GM23248 (cell line): ENCODE measurements around the gene ITGAL. TPM values are rescaled to one million over a fixed set of nuclear protein-coding genes. Genes with fewer than 3 reads are reported as not detected.
A peak's percentile ranks its signal among the peaks of the same experiment; 100 is the strongest.

Experiments
- DNase-seq: peaks from one replicate; pipeline ENCODE4 v3.0.0-alpha.2; 2015
- H2AFZ ChIP-seq: fragments of 200-600 bp; sonication (generic); 2 replicates; pipeline ENCODE4 v1.6.1; 2016; ENCODE audit warnings: antibody characterized with exemption
- H3F3A ChIP-seq: fragments of 200-600 bp; sonication (generic); 2 replicates; pipeline ENCODE4 v1.6.1; 2016; ENCODE audit warnings: mild to moderate bottlenecking, antibody characterized with exemption, mixed run types; ENCODE audit not compliant: insufficient read depth
- H3K27ac ChIP-seq: fragments of 200-600 bp; sonication (generic); 2 replicates; pipeline ENCODE4 v1.5.1; 2016; ENCODE audit warnings: mild to moderate bottlenecking
- H3K27me3 ChIP-seq: fragments of 200-600 bp; sonication (generic); replicated peaks from 2 replicates; pipeline ENCODE4 v1.6.1; 2016; ENCODE audit warnings: mild to moderate bottlenecking; ENCODE audit not compliant: insufficient read depth
- H3K36me3 ChIP-seq: fragments of 200-600 bp; sonication (generic); 2 replicates; pipeline ENCODE4 v1.6.1; 2016; ENCODE audit warnings: low read depth, mild to moderate bottlenecking
- H3K4me1 ChIP-seq: fragments of 200-600 bp; sonication (generic); 2 replicates; pipeline ENCODE4 v1.6.1; 2016; ENCODE audit warnings: mild to moderate bottlenecking; ENCODE audit not compliant: insufficient read depth
- H3K4me2 ChIP-seq: fragments of 200-600 bp; sonication (generic); one replicate; pipeline ENCODE4 v1.6.1; 2016; ENCODE audit warnings: mild to moderate bottlenecking; ENCODE audit not compliant: unreplicated experiment
- H3K4me3 ChIP-seq: fragments of 200-600 bp; sonication (generic); 2 replicates; pipeline ENCODE4 v1.5.1; 2016; ENCODE audit warnings: mild to moderate bottlenecking
- H3K79me2 ChIP-seq: fragments of 200-600 bp; sonication (generic); 2 replicates; pipeline ENCODE4 v1.6.1; 2016; ENCODE audit warnings: mild to moderate bottlenecking; ENCODE audit not compliant: insufficient read depth
- H3K9ac ChIP-seq: fragments of 200-600 bp; sonication (generic); 2 replicates; pipeline ENCODE4 v1.6.1; 2016; ENCODE audit warnings: mild to moderate bottlenecking
- H3K9me2 ChIP-seq: fragments of 200-600 bp; sonication (generic); 2 replicates; pipeline ENCODE4 v1.6.1; 2016; ENCODE audit warnings: mixed run types, mild to moderate bottlenecking, moderate library complexity; ENCODE audit not compliant: insufficient read depth
- H3K9me3 ChIP-seq: fragments of 200-600 bp; sonication (generic); one replicate; pipeline ENCODE4 v1.6.1; 2017; ENCODE audit warnings: low read depth
- H4K20me1 ChIP-seq: fragments of 200-600 bp; sonication (generic); 2 replicates; pipeline ENCODE4 v1.6.0; 2016; ENCODE audit not compliant: insufficient read depth
- EZH2 ChIP-seq: fragments of 200-600 bp; sonication (generic); IDR thresholded peaks from 2 replicates; pipeline ENCODE4 v1.6.1; 2018; ENCODE audit warnings: antibody characterized with exemption, mild to moderate bottlenecking; ENCODE audit not compliant: insufficient read depth, poor library complexity, severe bottlenecking
- EZH2phosphoT487 ChIP-seq: fragments of 200-600 bp; sonication (generic); IDR thresholded peaks from 2 replicates; pipeline ENCODE4 v1.6.1; 2018; ENCODE audit warnings: antibody characterized with exemption, moderate library complexity, mild to moderate bottlenecking, low read depth; ENCODE audit not compliant: insufficient read depth
- WGBS, 2 experiments: methylation state at CpG; one replicate each; pipeline ENCODE4 v1.1.6; 2015 to 2017; ENCODE audit warnings: low lambda C conversion rate in 2 of 2, low coverage in 1 of 2; ENCODE audit errors: missing lambda C conversion rate in 2 of 2; 5-methylcytosine and 5-hydroxymethylcytosine counted together
- in situ Hi-C: fragments of 300-500 bp; cut with MboI; formaldehyde crosslinking; loops from 2 replicates; pipeline ENCODE4 v1.15.0; 2020
- polyA plus RNA-seq: library from polyadenylated mRNA; unstranded; fragments of >200 nt; fragmentation: Nextera tagmentation; extraction: Ambion mirVana; gene quantifications from 2 replicates; pipeline ENCODE4 v1.2.1, GENCODE V29; 2016
- total RNA-seq: library from RNA; depleted of rRNA; stranded (reverse); fragments of >200 nt; shearing (Covaris generic); gene quantifications from 2 replicates; pipeline ENCODE4 v1.2.3, GENCODE V29; 2014

The ITGAL gene
- total and polyA plus RNA-seq, 2 experiments from 2014 or later, result 0.65 TPM; not detected in 1

DNA sequence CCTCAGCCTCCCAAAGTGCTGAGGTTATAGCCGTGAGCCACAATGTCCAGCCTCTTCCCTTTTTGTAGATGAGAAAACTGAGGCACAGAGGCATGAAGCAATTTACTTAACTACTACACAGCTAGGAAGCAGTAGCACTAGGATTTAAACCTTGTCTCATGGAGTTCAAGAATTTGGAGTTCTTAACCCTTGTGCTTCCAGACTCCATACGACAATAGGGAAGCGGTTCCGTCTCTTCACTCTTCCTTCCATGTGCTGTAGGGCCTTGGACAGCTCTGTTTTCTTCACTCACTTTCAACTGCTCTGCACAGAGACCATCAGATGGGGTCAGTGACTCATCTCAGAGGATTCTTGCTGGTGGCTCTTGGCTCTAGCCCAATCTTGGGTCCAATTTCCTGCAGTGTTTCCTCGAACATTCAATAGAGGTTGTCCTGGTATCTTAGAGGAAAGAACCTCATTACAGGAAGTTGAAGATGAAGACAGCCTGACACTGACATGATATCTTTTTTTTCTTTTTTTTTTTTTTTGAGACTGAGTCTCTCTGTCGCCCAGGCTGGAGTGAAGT is 19.3 kb downstream of the ITGAL start:
- no peak overlapping the region for H3K27ac ChIP-seq
- no peaks in the 10 kb centered on the region for H4K20me1 ChIP-seq
- H3K4me1 ChIP-seq, result 0 out of 2 replicates have a peak, but pooled peaks cover 7% of the 10 kb centered on the region
- in situ Hi-C loops, result no loop called here
- peak; percentile 75 for DNase-seq
- H3K9ac ChIP-seq, result no peak overlapping the region
- no peaks in the 10 kb centered on the region for H3K9me3 ChIP-seq
- H3K4me2 ChIP-seq, result no peak overlapping the region
- H3K79me2 ChIP-seq, result no peaks in the 10 kb centered on the region
- no peaks in the 10 kb centered on the region; the same call in 1 of the 2 replicates for H3K27me3 ChIP-seq
- TF ChIP-seq EZH2, result no peak
- no peak for TF ChIP-seq EZH2phosphoT487
- no peaks in the 10 kb centered on the region for H3K36me3 ChIP-seq
- 45 to 57% methylated on average over 6 of the region's 6 CpGs for WGBS, 2 experiments
- H3K9me2 ChIP-seq, result no peaks in the 10 kb centered on the region
- no peak overlapping the region for H3K4me3 ChIP-seq
- 0 out of 2 replicates have a peak overlapping the region, but pooled peaks have one; percentile 13 for H2AFZ ChIP-seq
- H3F3A ChIP-seq, result 0 out of 2 replicates have a peak, but pooled peaks cover 4% of the 10 kb centered on the region

- Histone ChIP-seq H3K9ac (no peak overlapping the region), H3F3A (0 out of 2 replicates have a peak, but pooled peaks cover 4% of the 10 kb centered on the region), H3K27me3 (no peaks in the 10 kb centered on the region; the same call in 1 of the 2 replicates), H3K4me3 (no peak overlapping the region), H4K20me1 (no peaks in the 10 kb centered on the region), H3K36me3 (no peaks in the 10 kb centered on the region), H3K27ac (no peak overlapping the region), H3K4me1 (0 out of 2 replicates have a peak, but pooled peaks cover 7% of the 10 kb centered on the region), H3K9me2 (no peaks in the 10 kb centered on the region), H3K4me2 (no peak overlapping the region), H2AFZ (no peak overlapping the region), H3K79me2 (no peaks in the 10 kb centered on the region), H3K9me3 (no peaks in the 10 kb centered on the region)
- DNase-seq, result no peak
- in situ Hi-C loops, result no loop called here
- WGBS, 2 experiments, result 51 to 70% methylated on average over 11 of the region's 11 CpGs
- no peak for TF ChIP-seq EZH2
- TF ChIP-seq EZH2phosphoT487, result no peak
Observed at GRCh38 chr16:30493941-30494488, 21.5 kb downstream of the ITGAL start.

GRCh38 chr16:30494709-30495108 is 22.2 kb downstream of the ITGAL start:
- in situ Hi-C loops, result no loop called here

DNA sequence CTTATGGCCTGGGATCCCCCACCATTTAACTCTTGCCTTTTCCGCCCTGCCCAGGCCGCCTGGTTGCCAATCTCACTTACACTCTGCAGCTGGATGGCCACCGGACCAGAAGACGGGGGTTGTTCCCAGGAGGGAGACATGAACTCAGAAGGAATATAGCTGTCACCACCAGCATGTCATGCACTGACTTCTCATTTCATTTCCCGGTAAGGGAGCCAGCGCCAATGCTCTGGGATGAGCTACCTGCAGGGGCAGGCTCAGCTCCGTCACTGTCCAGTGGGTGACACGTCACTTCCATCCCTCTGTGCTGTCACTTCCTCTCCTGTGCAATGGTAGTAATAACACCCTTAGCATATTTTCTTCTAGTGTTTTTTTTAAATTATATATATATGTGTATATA is 26.7 kb downstream of the ITGAL start:
- H3K79me2 ChIP-seq, result no peaks in the 10 kb centered on the region
- H4K20me1 ChIP-seq, result no peaks in the 10 kb centered on the region
- H3K9me3 ChIP-seq, result no peaks in the 10 kb centered on the region
- H3K4me2 ChIP-seq, result no peak overlapping the region
- no peaks in the 10 kb centered on the region for H3K4me1 ChIP-seq
- H3K9ac ChIP-seq, result no peak overlapping the region
- 68% methylated on average over 8 of the region's 8 CpGs for WGBS, 2 experiments
- DNase-seq, result no peak
- H3K4me3 ChIP-seq, result no peak overlapping the region
- no peak overlapping the region for H3K27ac ChIP-seq
- TF ChIP-seq EZH2phosphoT487, result no peak
- no peak for TF ChIP-seq EZH2
- no peaks in the 10 kb centered on the region for H3K9me2 ChIP-seq
- H2AFZ ChIP-seq, result no peak overlapping the region
- H3K36me3 ChIP-seq, result no peaks in the 10 kb centered on the region
- in situ Hi-C loops, result no loop called here
- 0 out of 2 replicates have a peak, but pooled peaks cover 2% of the 10 kb centered on the region for H3K27me3 ChIP-seq
- no peaks in the 10 kb centered on the region for H3F3A ChIP-seq

More at GRCh38 chr16:30494709-30495108, 22.2 kb downstream of the ITGAL start:
- Histone ChIP-seq H3K4me3 (no peak overlapping the region), H3K9ac (no peak overlapping the region), H3K27ac (no peak overlapping the region), H3K79me2 (no peaks in the 10 kb centered on the region), H4K20me1 (no peaks in the 10 kb centered on the region), H3K4me1 (0 out of 2 replicates have a peak, but pooled peaks cover 7% of the 10 kb centered on the region), H3K9me2 (no peaks in the 10 kb centered on the region), H3K9me3 (no peaks in the 10 kb centered on the region), H3F3A (0 out of 2 replicates have a peak, but pooled peaks cover 4% of the 10 kb centered on the region), H2AFZ (no peak overlapping the region), H3K36me3 (no peaks in the 10 kb centered on the region), H3K4me2 (no peak overlapping the region), H3K27me3 (no peaks in the 10 kb centered on the region; the same call in 1 of the 2 replicates)
- 58 to 59% methylated on average over 12 of the region's 12 CpGs for WGBS, 2 experiments
- no peak for DNase-seq
- TF ChIP-seq EZH2phosphoT487 (no peak), EZH2 (no peak)
